ENCODE results near the gene EDA. TPM values are rescaled to one million over a fixed set of nuclear protein-coding genes. Genes with fewer than 3 reads are reported as not detected.

The EDA gene
- total and polyA plus RNA-seq, 10 of the 15 experiments (the other 5 are each of a cell fraction or from before 2014, with no cell fraction given) = 0.06 TPM; not detected in 9

- FAIRE-seq (no peak), DNase-seq (ENCODE audit: low read depth, low spot score) (no peak), ATAC-seq (peak; percentile 76)
- Histone ChIP-seq H3K9me3 (replicated peaks; ENCODE audit: control insufficient read depth, insufficient read depth, low read length) (no peaks in the 10 kb centered on the region), H3K79me2 (ENCODE audit: control insufficient read depth, insufficient read depth, low read length) (no peaks in the 10 kb centered on the region), H4K20me1 (ENCODE audit: control insufficient read depth, insufficient read depth) (no peaks in the 10 kb centered on the region), H3K27ac (ENCODE audit: control insufficient read depth, insufficient read depth) (no peak overlapping the region), H3K4me1 (ENCODE audit: control insufficient read depth, insufficient read depth, low read length) (no peaks in the 10 kb centered on the region), H3K36me3 (ENCODE audit: control insufficient read depth in 2 of 2, insufficient read depth in 2 of 2, low read length in 1 of 2) (no peaks in the 10 kb centered on the region), H2AFZ (ENCODE audit: control insufficient read depth, low read depth, low read length) (peak overlapping the region; percentile 24; the same call in 1 of the 2 replicates), H3K27me3 (replicated peaks in 1 of 2; ENCODE audit: control insufficient read depth in 2 of 2, insufficient read depth in 2 of 2, low read length in 1 of 2) (no peaks in the 10 kb centered on the region), H3K9ac (ENCODE audit: control insufficient read depth, insufficient read depth, low read length) (no peak overlapping the region), H3K4me3 (no peak overlapping the region), H3K4me2 (ENCODE audit: control insufficient read depth, insufficient read depth) (no peak overlapping the region)
- BruUV-seq (replicated peaks) = no TSS peak
- POLR2A ChIA-PET = interaction anchor here (0.6 kb wide), 1 partner anchor 21 kb away, joined by 4 read pairs; no protein-coding TSS in a partner anchor
- RAD21 ChIA-PET (ENCODE audit: unreplicated experiment) = interaction anchor here (1.7 kb wide), 1 partner anchor 15 kb away, joined by 5 read pairs; no protein-coding TSS in a partner anchor
- CTCF ChIA-PET = no interaction called here
- intact Hi-C loops (cut with micrococcal nuclease; ENCODE audit: unreplicated experiment) = no loop called here
- in situ Hi-C loops (cut with MboI) = no loop called here
- TF ChIP-seq PML (IDR thresholded peaks at IDR 0.05; ENCODE audit: low read length) = no peak
- SMC1A ChIA-PET (ENCODE audit: uncharacterized antibody, unreplicated experiment) = no interaction called here
- 2% methylated on average over 3 of the region's 4 CpGs for WGBS (ENCODE audit: insufficient coverage, insufficient replicate concordance, low lambda C conversion rate, missing lambda C conversion rate)
These were observed 177.5 kb downstream of the EDA start for GRCh38 chrX:69793260-69793935.

DNA sequence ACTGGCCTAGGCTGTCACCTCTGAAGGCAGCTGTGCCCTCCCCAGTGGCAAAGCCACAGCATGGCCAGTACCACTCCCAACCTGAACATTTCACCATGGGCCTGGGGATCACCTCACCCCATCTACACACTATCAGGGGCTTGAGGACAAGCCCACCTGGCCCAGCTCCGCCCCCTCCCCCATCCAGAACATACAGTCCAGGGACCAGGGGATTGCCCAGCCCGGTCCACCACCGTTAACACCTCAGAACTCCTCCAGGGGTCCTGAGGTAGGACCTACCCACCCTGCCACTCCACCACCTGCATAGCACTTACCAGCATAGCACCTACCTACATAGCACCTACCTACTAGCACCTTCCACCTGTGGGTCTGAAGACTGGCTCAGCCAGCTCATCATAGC lies 179.8 kb downstream of the EDA start:
- Histone ChIP-seq H3K4me1 (ENCODE audit: control insufficient read depth, insufficient read depth, low read length) (no peaks in the 10 kb centered on the region), H3K79me2 (ENCODE audit: control insufficient read depth, insufficient read depth, low read length) (no peaks in the 10 kb centered on the region), H3K9ac (ENCODE audit: control insufficient read depth, insufficient read depth, low read length) (no peak overlapping the region), H2AFZ (ENCODE audit: control insufficient read depth, low read depth, low read length) (no peak overlapping the region), H3K4me3 (no peak overlapping the region), H3K27ac (ENCODE audit: control insufficient read depth, insufficient read depth) (no peak overlapping the region), H3K27me3 (replicated peaks in 1 of 2; ENCODE audit: control insufficient read depth in 2 of 2, insufficient read depth in 2 of 2, low read length in 1 of 2) (no peaks in the 10 kb centered on the region), H3K36me3 (ENCODE audit: control insufficient read depth in 2 of 2, insufficient read depth in 2 of 2, low read length in 1 of 2) (no peaks in the 10 kb centered on the region), H3K4me2 (ENCODE audit: control insufficient read depth, insufficient read depth) (no peak overlapping the region), H4K20me1 (ENCODE audit: control insufficient read depth, insufficient read depth) (no peaks in the 10 kb centered on the region), H3K9me3 (replicated peaks; ENCODE audit: control insufficient read depth, insufficient read depth, low read length) (no peaks in the 10 kb centered on the region)
- in situ Hi-C loops (cut with MboI) (no loop called here), intact Hi-C loops (cut with micrococcal nuclease; ENCODE audit: unreplicated experiment) (no loop called here)
- POLR2A ChIA-PET = no interaction called here
- DNase-seq (ENCODE audit: low read depth, low spot score) (no peak), FAIRE-seq (no peak), ATAC-seq (no peak)
- RAD21 ChIA-PET (ENCODE audit: unreplicated experiment) = no interaction called here
- 25% methylated on average over 3 of the region's 3 CpGs for WGBS (ENCODE audit: insufficient coverage, insufficient replicate concordance, low lambda C conversion rate, missing lambda C conversion rate)
- CTCF ChIA-PET = no interaction called here
- no TSS peak for BruUV-seq (replicated peaks)
- SMC1A ChIA-PET (ENCODE audit: uncharacterized antibody, unreplicated experiment) = no interaction called here
- TF ChIP-seq KAT2A (conservative IDR thresholded peaks at IDR 0.05; ENCODE audit: control insufficient read depth, low read depth, low read length) = no peak
- TF ChIP-seq SIX5 (IDR thresholded peaks at IDR 0.05; ENCODE audit: low read depth, low read length, severe bottlenecking) = no peak
- TF ChIP-seq, protein P1, sequence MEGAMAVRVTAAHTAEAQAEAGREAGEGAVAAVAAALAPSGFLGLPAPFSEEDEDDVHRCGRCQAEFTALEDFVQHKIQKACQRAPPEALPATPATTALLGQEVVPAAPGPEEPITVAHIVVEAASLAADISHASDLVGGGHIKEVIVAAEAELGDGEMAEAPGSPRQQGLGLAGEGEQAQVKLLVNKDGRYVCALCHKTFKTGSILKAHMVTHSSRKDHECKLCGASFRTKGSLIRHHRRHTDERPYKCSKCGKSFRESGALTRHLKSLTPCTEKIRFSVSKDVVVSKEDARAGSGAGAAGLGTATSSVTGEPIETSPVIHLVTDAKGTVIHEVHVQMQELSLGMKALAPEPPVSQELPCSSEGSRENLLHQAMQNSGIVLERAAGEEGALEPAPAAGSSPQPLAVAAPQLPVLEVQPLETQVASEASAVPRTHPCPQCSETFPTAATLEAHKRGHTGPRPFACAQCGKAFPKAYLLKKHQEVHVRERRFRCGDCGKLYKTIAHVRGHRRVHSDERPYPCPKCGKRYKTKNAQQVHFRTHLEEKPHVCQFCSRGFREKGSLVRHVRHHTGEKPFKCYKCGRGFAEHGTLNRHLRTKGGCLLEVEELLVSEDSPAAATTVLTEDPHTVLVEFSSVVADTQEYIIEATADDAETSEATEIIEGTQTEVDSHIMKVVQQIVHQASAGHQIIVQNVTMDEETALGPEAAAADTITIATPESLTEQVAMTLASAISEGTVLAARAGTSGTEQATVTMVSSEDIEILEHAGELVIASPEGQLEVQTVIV (IDR thresholded peaks at IDR 0.05; ENCODE audit: borderline replicate concordance, partially characterized antibody) = no peak
- no peak for TF ChIP-seq FOXK2 (IDR thresholded peaks at IDR 0.05)
- TF ChIP-seq MYB (IDR thresholded peaks at IDR 0.05; ENCODE audit: borderline replicate concordance, low read depth, low read length) = no peak
- TF ChIP-seq CBX5 (IDR thresholded peaks at IDR 0.05; ENCODE audit: low read depth) = no peak
- no peak for TF ChIP-seq CTCF (IDR thresholded peaks at IDR 0.05 in 2 of 3, conservative IDR thresholded peaks at IDR 0.05 in 1 of 3; ENCODE audit: control insufficient read depth in 2 of 3, extremely low read depth in 1 of 3, insufficient read depth in 1 of 3, low read depth in 3 of 3, low read length in 3 of 3)
- TF ChIP-seq NBN (IDR thresholded peaks at IDR 0.05) = no peak
- TF ChIP-seq YBX1 (IDR thresholded peaks at IDR 0.05) = no peak
